OCI-LY1 (cell line): ENCODE data around the gene DTL.

Experiments
- CTCF ChIP-seq: fragments of 200-600 bp; sonication (generic), shearing (Covaris generic); IDR thresholded peaks from 2 replicates; pipeline ENCODE4 v1.5.1; 2017; ENCODE audit warnings: mild to moderate bottlenecking, antibody characterized with exemption, low read length, moderate library complexity, mixed read lengths
- EZH2 ChIP-seq: fragments of 200-600 bp; sonication (generic), shearing (Covaris generic); IDR thresholded peaks from 2 replicates; pipeline ENCODE4 v1.8.0; 2017; ENCODE audit warnings: borderline replicate concordance, mixed run types, mild to moderate bottlenecking, antibody characterized with exemption, low read length, moderate library complexity, mixed read lengths

- no peak for TF ChIP-seq CTCF
- TF ChIP-seq EZH2, result no peak
Observed at GRCh38 chr1:212040629-212041412, 5.3 kb downstream of the DTL start.
